ENCODE measurements around the gene PPFIA4.

Gene PPFIA4

DNA sequence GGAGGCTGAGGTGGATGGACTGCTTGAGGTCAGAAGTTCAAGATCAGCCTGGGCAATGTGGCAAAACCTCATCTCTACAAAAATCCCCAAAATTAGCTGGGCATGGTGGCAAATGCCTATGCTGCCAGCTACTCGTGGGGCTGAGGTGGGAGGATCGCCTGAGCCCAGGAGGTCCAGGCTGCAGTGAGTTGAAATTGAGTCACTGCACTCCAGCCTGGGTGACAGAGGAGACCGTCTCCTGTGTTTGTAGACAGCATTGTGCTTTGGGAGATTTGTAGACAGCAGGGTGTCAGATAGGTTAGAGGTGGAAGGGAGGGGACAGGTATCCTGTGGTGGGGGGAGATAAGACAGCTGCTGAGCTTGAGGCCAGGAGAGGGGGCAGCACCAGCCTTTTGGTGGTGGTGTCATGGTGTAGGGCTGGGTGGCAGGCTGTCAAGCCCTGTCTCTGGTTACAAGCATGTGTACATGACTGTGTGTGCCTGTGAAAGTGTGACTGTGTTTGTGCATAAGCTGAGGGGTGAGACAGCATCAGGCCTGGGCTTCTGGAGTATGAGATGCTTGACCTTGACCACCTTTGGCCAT is 15.2 kb downstream of the PPFIA4 start:
- DNase-seq, result no peak

DNA sequence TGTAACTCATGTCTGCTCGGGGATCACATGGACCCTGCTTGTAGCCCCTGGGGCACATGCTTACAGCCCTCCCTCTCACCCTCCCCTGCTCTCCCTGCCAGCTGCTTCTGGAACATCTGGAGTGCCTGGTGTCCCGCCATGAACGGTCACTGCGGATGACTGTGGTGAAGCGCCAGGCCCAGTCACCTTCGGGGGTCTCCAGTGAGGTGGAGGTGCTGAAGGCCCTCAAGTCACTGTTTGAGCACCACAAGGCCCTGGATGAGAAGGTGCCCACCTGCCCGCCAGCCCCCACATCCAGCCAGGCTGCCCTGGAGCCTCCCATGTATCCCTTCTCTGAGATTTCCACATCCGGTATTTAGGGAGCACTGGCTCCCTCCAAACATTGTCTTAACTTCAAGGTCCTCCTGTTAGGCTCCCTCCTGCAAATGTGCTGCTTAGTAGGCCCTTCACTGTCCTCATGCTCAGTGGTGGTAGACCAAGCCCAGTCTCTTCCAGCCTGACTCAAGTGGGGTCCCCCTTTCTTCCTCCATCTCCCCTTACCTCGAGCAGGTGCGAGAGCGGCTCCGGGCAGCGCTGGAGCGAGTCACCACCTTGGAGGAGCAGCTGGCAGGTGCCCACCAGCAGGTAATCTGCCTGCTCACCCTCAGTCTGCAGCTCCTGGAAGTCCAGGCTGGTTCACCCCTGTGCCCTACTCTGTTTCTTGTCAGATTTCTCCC is 17.7 kb downstream of the PPFIA4 start:
- no peak for DNase-seq

DNA sequence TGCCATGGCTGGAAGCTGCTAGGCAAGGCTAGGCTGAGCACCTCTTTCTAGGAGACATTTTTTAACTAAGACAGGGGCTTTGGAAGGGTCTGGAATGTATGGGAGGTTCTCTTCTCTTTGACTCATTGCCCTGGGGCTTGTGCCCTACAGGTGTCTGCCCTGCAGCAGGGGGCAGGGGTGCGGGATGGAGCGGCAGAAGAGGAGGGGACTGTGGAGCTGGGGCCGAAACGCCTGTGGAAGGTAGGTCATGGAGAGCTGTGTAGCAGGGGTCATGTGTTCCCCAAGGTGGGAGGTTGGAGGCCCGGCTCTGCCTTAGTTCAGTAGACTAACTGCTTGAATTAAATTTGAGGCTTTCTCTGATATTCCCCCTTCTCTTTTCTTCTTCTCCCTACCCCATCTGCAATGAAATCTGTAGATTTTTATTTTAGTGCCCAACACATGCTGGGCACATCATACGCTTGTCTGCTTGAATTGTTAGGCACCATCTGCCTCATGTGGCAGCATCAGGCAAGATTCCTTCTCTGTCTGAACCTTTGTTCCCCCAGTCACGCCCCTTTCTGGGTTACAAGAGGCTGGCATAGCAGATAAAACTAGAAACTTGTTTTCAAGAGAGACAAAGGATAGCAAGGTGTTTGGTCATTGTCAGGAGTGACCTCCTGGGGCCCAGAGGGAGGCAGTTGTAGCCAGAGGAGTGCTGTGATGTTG is 18.4 kb downstream of the PPFIA4 start:
- no peak for DNase-seq

DNA sequence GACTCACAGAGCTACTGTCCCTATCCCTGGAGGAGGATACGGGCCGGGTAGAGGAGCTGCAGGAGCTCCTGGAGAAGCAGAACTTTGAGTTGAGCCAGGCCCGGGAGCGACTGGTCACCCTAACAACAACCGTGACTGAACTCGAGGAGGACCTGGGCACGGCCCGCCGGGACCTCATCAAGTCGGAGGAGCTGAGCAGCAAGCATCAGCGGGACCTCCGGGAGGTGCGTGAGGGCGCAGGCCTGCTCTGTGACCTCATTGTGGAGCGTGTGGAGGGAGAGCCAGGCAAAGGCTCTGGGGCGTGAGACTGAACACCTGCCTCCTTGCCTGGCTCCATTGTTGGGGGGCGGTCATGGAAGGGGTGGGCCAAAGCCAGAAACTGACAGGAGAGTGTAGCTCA is 19.0 kb downstream of the PPFIA4 start:
- no peak for DNase-seq

DNA sequence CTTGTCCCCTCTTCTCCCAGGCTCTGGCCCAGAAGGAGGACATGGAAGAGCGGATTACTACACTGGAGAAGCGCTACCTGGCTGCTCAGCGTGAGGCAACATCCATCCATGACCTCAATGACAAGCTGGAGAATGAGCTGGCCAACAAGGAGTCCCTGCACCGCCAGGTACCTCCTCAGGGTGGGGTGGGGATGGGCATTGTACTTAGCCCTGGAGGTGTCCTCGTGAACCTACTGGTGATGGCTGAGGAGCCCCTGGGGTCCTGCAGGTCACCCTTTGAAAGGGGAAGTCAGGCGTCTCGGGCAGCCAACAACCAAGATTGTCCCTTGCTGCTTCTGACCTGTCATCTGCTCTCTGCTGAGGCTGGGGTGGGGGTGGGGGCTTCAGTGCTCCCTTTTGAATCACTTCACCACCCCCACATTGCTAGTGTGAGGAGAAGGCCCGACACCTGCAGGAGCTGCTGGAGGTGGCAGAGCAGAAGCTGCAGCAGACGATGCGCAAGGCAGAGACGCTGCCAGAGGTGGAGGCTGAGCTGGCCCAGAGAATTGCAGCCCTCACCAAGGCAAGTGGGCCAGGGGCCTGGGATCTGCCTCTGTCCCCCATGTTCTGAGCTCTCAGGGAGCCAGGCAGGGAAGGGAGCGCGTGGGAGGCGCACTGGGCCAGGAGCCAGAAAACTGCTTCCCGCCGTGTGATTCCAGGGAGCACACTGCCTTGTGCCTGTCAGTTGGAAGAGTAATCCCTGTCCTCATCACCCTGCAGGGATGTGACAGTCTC is 19.7 kb downstream of the PPFIA4 start:
- DNase-seq, result no peak

DNA sequence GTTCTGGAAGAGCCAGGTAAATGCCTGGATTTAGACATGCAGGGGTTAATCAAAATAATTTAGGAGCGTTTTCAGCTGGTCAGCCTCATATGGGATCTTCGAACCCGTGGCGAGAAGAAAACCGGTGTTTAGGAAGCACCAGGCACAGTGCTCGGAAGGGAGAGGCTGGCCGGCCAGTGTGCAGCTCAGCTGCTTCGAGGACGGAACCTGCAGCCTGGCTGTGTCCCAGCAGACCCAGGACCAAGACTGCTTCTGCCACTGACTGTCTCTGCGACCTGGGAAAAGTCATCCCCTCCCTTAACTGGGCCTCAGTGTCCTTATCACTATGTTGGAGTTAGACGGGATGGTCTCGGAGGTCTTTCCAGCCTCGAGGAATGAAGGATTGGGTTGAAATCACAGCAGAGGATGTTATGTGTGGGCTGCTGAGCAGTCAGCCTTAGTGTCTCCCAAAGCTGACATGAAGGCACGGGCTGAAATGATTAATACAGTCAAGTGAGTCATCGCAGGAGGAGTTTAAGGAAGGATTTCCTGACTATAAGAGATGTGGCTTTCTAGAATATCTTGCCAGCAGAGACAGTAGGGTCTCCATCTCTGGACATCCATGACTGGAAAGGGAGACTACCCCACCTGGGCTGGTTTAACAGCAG is 20.8 kb downstream of the PPFIA4 start:
- no peak for DNase-seq

DNA sequence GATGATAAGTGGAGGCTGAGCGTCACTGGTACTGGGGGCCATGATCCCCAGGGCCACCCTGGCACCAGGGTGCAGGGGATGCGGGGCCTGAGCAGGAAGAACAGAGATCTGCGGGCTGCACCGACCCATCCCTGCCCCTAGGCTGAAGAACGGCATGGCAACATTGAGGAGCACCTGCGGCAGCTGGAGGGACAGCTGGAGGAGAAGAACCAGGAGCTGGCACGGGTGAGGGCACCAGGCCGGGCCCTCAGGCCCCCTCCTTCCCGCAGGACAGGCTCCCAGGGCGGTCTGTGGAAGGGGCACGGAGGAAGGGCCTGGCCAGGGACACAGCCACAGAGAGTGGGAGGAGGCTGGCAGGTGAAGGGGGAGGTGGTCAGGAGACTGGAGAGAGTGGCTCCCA is 21.8 kb downstream of the PPFIA4 start:
- DNase-seq, result no peak

DNA sequence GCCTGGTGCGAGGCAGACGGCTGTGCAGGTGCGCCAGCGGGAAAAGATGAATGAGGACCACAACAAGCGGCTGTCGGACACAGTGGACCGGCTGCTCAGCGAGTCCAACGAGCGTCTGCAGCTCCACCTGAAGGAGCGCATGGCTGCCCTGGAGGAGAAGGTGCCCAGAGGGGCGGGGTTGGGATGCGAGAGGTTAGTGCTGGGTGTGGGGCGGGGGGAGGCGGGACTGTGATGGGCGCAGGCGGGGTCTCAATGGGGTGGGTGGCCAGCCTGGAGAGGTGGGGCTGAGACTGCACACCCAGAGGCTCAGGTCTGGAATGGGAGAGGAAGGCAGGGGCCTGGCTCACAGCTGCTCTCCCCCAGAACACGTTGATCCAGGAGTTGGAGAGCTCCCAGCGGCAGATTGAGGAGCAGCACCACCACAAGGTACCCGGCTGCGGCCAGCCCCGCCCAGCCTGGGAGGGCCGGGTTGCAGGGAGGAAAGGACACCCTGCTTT is 22.3 kb downstream of the PPFIA4 start:
- DNase-seq, result no peak

DNA sequence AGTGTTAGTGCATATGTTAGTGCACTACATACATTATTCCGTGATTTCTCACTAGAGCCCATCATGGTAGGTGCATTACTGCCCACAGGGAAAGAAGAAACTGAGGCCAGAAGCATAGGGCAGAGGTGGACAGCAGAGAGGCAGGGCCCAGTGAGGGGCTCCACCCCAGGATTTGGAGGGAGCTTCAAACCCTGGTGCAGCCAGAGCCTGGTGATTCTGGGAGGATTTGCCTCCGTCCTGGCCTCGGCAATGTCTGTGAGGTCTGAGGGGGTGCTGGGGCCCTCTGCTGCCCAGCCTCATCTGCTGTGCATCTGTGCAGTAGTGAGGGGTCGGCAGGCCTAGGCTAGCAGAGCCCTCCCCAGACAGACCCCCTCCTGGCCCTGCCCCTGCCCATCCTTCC is 22.8 kb downstream of the PPFIA4 start:
- no peak for DNase-seq

DNA sequence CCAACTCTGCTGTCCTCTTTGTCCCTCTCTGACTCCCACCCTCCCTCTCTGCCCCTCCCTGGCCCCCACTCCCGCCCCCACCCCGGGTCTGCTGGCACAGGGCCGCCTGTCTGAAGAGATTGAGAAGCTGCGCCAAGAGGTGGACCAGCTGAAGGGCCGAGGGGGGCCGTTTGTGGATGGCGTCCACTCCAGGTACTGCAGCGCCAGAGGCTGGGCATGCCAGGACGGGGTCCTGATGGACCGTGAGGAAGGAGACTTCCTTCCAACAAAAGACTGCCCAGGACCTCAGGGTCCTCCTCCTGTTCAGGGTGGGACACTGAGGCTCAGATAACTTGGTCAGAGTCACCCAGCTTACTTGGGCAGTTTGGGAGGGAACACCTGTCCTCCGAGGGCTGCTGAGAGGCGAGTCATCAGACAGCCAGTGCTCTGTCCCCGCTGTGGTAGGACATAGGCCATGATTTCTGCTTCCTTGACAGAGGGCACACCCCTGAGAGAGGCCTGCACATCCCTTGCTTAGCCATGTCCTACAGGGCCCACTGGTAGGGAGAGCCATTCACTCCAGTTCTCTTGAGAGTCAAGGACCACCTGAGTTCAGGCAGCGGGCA is 23.4 kb downstream of the PPFIA4 start:
- DNase-seq, result no peak

DNA sequence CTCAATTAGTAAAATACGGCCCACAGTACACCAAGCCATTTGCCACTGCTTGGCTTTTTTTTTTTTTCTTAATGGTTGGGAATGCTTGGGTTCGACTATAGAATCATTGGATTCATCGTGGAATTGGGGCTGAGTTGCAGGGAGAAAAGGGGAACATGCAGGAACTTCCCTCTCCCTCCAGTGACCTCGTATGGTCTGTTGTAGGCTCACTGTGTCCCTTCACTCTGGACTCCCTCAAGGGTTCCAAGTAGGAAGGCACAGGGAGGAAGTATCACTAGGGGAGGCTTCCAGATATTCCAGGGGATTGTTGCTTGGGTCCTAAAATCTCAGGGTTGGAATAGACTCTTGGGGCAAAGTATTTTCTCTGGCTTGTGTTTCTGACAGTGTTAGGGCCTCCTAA is 24.5 kb downstream of the PPFIA4 start:
- no peak for DNase-seq

DNA sequence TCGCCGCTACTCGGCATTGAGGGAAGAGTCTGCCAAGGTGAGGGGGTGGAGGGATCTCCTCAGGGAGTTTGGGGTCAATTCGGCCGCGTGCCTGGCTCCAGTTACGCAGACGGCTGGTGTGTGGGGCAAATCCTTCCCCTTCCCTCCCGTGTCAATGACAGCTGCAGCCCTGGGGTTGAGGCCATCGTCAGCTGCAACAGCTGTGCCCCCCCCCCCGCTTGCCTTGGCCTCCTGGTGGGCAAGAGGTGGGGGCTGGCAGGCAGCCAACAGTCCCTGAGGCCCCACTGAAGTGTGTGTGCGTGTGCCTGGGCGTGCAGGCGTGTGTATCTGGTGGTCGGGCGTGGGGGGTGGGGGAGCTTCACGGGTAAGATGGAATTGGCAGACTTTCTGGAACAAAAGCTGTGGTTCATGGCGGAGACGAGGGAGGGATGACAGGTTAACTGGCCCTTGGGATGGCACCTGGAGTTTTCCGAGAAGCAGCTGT is 25.6 kb downstream of the PPFIA4 start:
- DNase-seq, result no peak

DNA sequence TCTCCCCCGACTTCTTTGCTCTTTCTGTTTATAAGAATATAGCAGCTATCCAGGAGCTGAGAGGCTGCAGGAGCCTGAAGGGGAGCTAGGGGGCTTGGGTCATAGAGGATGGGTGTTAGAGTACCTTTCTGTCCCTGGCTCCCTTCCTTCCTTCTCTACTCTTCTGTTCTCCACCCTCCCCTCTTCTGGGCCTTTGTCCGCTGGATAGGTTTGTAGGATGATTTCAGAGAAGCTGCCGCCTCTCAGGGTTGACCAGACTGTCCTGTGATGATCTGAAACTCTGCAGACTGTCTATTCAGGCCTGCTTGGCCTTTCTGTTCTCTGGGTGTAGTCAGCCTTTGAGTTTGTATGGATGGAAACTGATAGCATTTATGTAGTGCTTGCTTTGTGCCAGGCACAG is 26.3 kb downstream of the PPFIA4 start:
- no peak for DNase-seq

DNA sequence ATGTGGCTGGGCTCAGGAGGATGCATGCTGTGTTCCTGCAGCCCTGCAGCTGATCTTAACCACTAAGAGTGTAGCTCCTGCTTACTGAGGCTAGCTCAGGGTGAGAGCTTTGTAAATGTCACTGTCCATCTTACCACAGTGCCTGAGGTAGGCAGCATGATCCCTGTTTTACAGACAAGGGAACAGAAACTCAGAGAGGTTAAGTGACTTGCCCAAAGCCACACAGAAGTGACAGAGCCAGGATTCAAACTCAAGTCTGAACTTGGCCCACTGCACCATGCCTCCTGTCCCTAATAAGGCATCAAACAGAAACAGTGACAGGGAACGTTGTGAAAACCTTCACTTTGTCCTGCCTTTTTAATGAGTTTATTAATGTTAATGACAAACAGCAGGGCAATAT is 27.9 kb downstream of the PPFIA4 start:
- DNase-seq, result no peak

DNA sequence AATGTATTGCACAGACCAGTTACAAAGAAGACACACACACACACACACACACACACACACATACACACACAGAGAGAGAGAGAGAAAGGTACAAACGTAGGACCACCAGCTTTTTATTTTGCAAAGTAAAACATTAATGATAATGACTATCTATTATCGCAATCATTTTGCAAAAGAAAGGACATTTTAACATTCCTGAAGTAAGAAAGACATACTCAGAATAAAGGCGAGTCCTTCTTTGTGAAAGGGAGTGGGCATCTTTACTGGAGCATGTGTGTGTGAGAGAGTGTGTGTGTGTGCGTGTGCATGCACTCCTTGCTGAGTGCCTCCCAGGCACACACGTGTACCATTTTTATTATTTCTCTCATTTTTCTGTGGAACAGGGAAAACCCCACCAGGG is 28.4 kb downstream of the PPFIA4 start:
- no peak for DNase-seq

DNA sequence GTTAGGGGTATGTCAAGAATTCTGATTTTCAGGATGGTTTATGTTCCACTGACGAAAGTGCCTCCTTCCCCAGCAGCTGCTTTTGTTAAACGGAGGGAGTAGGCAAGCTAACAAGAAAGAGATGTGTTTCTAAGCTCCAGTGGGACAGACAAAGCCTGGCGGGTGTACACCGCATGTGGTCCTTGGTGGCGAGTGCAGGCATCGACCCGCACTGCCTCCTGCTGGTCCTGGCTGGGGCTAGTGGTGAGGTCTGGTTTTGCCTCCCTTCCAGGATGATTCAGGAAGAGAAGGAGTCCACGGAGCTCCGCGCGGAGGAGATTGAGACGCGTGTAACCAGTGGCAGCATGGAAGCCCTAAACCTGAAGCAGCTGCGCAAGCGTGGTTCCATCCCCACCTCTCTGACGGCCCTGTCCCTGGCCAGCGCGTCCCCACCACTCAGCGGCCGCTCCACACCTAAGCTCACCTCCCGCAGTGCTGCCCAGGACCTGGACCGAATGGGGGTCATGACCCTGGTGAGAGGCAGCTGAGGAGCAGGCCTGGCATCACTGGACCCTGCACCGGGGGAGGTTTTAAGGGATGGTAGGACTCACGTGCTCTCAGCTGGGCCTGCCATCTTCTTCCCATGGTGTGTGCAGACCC is 29.0 kb downstream of the PPFIA4 start:
- no peak for DNase-seq

DNA sequence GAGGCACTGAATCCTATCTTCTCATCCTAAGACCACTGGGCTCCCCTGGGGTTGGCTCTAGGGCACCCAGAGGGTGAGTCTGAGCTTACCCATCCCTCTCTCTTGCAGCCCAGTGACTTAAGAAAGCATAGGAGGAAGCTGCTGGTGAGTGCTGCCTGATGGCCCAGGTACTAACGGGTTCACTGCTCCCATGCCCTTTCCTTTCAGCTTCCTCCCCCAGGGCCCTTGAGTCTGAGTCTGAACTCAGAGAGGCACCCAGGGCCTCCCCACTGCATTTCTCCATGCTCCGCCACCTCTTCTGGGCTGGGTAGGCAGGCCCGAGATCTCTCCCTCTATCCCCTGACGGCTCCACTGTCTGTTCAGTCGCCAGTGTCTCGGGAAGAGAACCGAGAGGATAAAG is 29.7 kb downstream of the PPFIA4 start:
- no peak for DNase-seq

DNA sequence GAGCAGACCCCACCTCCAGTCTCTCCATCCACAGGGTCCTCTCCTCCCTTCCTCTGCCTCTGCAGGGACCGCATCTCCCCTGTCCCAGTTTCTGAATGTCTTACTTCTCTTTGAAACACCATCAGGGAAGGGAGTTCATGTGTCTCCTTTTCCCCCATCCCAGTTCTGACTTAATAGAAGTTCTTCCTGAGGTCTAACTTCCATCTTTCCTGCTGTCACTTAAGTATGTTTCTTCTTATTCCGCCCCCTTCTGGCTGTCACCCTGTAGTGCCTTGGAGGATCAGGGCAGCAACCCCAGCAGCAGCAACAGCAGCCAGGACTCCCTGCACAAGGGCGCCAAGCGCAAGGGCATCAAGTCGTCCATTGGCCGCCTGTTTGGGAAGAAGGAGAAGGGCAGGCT is 30.2 kb downstream of the PPFIA4 start:
- DNase-seq, result no peak

DNA sequence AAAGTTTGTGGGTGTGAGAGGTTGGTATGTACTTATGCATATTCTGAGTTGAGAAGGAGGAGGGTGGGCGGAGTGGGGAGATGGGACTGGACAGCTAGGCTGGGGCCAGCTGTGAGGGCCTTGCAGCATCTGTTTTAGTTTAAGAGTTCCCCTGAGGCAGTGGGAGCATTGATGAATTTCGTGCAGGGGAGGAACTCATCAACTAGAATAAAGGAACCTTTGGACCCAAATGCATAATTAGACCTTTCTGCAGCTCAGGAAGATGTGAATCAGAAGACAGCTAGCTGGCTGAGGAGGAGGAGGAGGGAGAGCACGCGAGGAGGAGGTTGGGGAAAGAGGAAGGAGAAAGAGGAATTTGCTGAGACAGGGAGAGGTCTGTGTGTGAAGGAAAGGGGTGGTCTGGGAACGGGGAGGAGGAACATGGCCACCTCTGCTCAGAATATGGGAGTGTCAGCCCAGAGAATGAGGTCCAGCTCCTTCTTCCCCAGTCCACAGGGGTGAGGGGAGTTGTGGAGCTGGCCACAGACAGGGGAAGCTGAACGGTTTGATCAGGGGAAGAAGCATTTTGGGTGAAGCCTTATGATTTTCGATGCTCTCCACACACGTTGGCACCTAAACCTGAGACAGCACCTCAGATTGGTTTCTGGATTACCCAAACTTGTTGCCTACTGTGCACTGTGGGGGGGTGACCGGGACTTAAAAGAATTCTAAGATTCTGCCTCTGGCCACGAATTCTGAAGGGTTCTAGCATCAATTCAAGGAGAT is 31.8 kb downstream of the PPFIA4 start:
- DNase-seq, result no peak

DNA sequence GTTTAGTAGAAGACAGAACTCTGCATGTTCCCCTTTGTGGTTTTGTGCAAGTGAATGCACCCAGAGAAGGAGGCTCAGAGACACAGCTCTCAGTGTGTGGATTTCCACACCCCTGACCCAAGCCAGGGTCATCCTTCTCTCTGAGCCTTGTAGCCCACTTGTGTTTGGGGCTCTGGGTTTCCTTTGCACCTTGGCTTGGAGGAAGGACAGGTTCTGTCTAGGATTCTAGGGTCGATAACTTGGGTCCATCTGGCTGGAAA is 32.3 kb downstream of the PPFIA4 start:
- no peak for DNase-seq

DNA sequence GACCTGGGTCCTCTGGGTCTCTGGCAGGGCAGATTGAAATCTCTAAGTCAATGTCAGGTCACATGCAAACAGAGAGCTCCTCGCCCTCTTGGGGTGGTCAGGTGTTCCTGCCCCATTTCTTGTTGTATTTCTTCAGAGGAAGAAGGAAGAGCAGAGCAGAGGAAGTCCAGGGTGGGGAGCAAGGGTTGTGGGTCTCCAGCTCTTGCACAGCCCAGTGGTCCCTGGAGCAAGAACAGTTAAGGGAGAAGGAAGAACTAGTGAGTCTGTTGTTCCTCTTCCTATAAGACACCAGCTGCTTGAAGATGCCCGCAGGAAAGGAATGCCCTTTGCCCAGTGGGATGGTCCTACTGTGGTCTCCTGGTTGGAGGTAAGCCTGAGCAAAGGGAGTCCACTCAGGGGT is 33.2 kb downstream of the PPFIA4 start:
- no peak for DNase-seq

Measured in NCI-H774 (cell line).